ENCODE measurements around the gene MOCS1. TPM values are rescaled to one million over a fixed set of nuclear protein-coding genes. Genes with fewer than 3 reads are reported as not detected.

MOCS1 gene
- total and polyA plus RNA-seq, 8 donors = 6.9 to 13.8 (median 8.4) TPM

Other genes starting within 250 kb of the MOCS1 start
- gene KIF6, start 209.1 kb downstream of the MOCS1 start, total RNA-seq = under 1 TPM; 0.19 to 0.78 (median 0.40) TPM
- 1 to 10 TPM in 1 of 2 donors, under 1 TPM in 1; 0.57 to 1.0 TPM for gene KIF6, start 209.1 kb downstream of the MOCS1 start, polyA plus RNA-seq
- 1 to 10 TPM; 4.0 to 9.0 (median 7.2) TPM for gene DAAM2, start 142.1 kb downstream of the MOCS1 start, total RNA-seq
- 10 to 100 TPM in 1 of 2 donors, 1 to 10 TPM in 1; 4.6 to 10.5 TPM for gene DAAM2, start 142.1 kb downstream of the MOCS1 start, polyA plus RNA-seq

Data from pancreas (tissue), 8 donors.